ENCODE measurements around the gene PRKX.
"Not testable (repeated sequence)": the region's sequence is repeated elsewhere in the genome, so short reads cannot be mapped to it uniquely, and the experiment has no call there.

PRKX gene

GRCh38 chrX:3627594-3627993 lies 85.9 kb downstream of the PRKX start:
- no peak for FAIRE-seq
- TF ChIP-seq TAF1 (IDR thresholded peaks at IDR 0.05; ENCODE audit: borderline replicate concordance, low read depth, low read length) (no peak), POLR2A (IDR thresholded peaks at IDR 0.05; ENCODE audit: low read depth, low read length) (no peak), POLR2AphosphoS5 (IDR thresholded peaks at IDR 0.05; ENCODE audit: low read depth, low read length) (no peak)
- DNase-seq (ENCODE audit: insufficient read length) = no peak

GRCh38 chrX:3621414-3621813 lies 92.0 kb downstream of the PRKX start:
- FAIRE-seq (no peak), DNase-seq (ENCODE audit: insufficient read length) (no peak)
- TF ChIP-seq TAF1 (IDR thresholded peaks at IDR 0.05; ENCODE audit: borderline replicate concordance, low read depth, low read length) (no peak), POLR2A (IDR thresholded peaks at IDR 0.05; ENCODE audit: low read depth, low read length) (no peak), POLR2AphosphoS5 (IDR thresholded peaks at IDR 0.05; ENCODE audit: low read depth, low read length) (no peak)

- FAIRE-seq = peak; percentile 42
Measured at GRCh38 chrX:3611744-3612143, 101.7 kb downstream of the PRKX start.

GRCh38 chrX:3609810-3610209 lies 103.6 kb downstream of the PRKX start:
- DNase-seq (ENCODE audit: insufficient read length) (no peak), FAIRE-seq (no peak)
- no peak for TF ChIP-seq POLR2AphosphoS5 (IDR thresholded peaks at IDR 0.05; ENCODE audit: low read depth, low read length)
- no peak for TF ChIP-seq TAF1 (IDR thresholded peaks at IDR 0.05; ENCODE audit: borderline replicate concordance, low read depth, low read length)
- no peak for TF ChIP-seq POLR2A (IDR thresholded peaks at IDR 0.05; ENCODE audit: low read depth, low read length)

More at GRCh38 chrX:3611744-3612143, 101.7 kb downstream of the PRKX start:
- not testable (repeated sequence) for DNase-seq (ENCODE audit: insufficient read length)

GRCh38 chrX:3603026-3603661 lies 110.3 kb downstream of the PRKX start:
- no peak for DNase-seq (ENCODE audit: insufficient read length)
- FAIRE-seq = no peak
- TF ChIP-seq POLR2A (IDR thresholded peaks at IDR 0.05; ENCODE audit: low read depth, low read length) (no peak), POLR2AphosphoS5 (IDR thresholded peaks at IDR 0.05; ENCODE audit: low read depth, low read length) (no peak), TAF1 (IDR thresholded peaks at IDR 0.05; ENCODE audit: borderline replicate concordance, low read depth, low read length) (no peak)

GRCh38 chrX:3599802-3600430 lies 113.5 kb downstream of the PRKX start:
- FAIRE-seq (no peak), DNase-seq (ENCODE audit: insufficient read length) (no peak)
- TF ChIP-seq TAF1 (IDR thresholded peaks at IDR 0.05; ENCODE audit: borderline replicate concordance, low read depth, low read length) (no peak), POLR2A (IDR thresholded peaks at IDR 0.05; ENCODE audit: low read depth, low read length) (no peak), POLR2AphosphoS5 (IDR thresholded peaks at IDR 0.05; ENCODE audit: low read depth, low read length) (no peak)

GRCh38 chrX:3598709-3599108 lies 114.7 kb downstream of the PRKX start:
- TF ChIP-seq POLR2AphosphoS5 (IDR thresholded peaks at IDR 0.05; ENCODE audit: low read depth, low read length) = no peak
- no peak for TF ChIP-seq POLR2A (IDR thresholded peaks at IDR 0.05; ENCODE audit: low read depth, low read length)
- TF ChIP-seq TAF1 (IDR thresholded peaks at IDR 0.05; ENCODE audit: borderline replicate concordance, low read depth, low read length) = no peak
- DNase-seq (ENCODE audit: insufficient read length) (no peak), FAIRE-seq (no peak)

- FAIRE-seq = no peak
- no peak for DNase-seq (ENCODE audit: insufficient read length)
- no peak for TF ChIP-seq POLR2AphosphoS5 (IDR thresholded peaks at IDR 0.05; ENCODE audit: low read depth, low read length)
- no peak for TF ChIP-seq TAF1 (IDR thresholded peaks at IDR 0.05; ENCODE audit: borderline replicate concordance, low read depth, low read length)
- no peak for TF ChIP-seq POLR2A (IDR thresholded peaks at IDR 0.05; ENCODE audit: low read depth, low read length)
Measured at GRCh38 chrX:3598046-3598605, 115.3 kb downstream of the PRKX start.

- no peak for DNase-seq (ENCODE audit: insufficient read length)
- no peak for FAIRE-seq
- no peak for TF ChIP-seq POLR2AphosphoS5 (IDR thresholded peaks at IDR 0.05; ENCODE audit: low read depth, low read length)
- no peak for TF ChIP-seq TAF1 (IDR thresholded peaks at IDR 0.05; ENCODE audit: borderline replicate concordance, low read depth, low read length)
- TF ChIP-seq POLR2A (IDR thresholded peaks at IDR 0.05; ENCODE audit: low read depth, low read length) = no peak
Measured at GRCh38 chrX:3592184-3592583, 121.3 kb downstream of the PRKX start.

- FAIRE-seq (no peak), DNase-seq (ENCODE audit: insufficient read length) (no peak)
- no peak for TF ChIP-seq TAF1 (IDR thresholded peaks at IDR 0.05; ENCODE audit: borderline replicate concordance, low read depth, low read length)
- no peak for TF ChIP-seq POLR2A (IDR thresholded peaks at IDR 0.05; ENCODE audit: low read depth, low read length)
Measured at GRCh38 chrX:3589474-3589873, 124.0 kb downstream of the PRKX start.

GRCh38 chrX:3585719-3586118 lies 127.7 kb downstream of the PRKX start:
- FAIRE-seq (no peak), DNase-seq (ENCODE audit: insufficient read length) (no peak)
- no peak for TF ChIP-seq TAF1 (IDR thresholded peaks at IDR 0.05; ENCODE audit: borderline replicate concordance, low read depth, low read length)
- no peak for TF ChIP-seq POLR2AphosphoS5 (IDR thresholded peaks at IDR 0.05; ENCODE audit: low read depth, low read length)
- no peak for TF ChIP-seq POLR2A (IDR thresholded peaks at IDR 0.05; ENCODE audit: low read depth, low read length)

GRCh38 chrX:3584415-3584996 lies 128.9 kb downstream of the PRKX start:
- TF ChIP-seq POLR2A (IDR thresholded peaks at IDR 0.05; ENCODE audit: low read depth, low read length) = no peak
- no peak for TF ChIP-seq TAF1 (IDR thresholded peaks at IDR 0.05; ENCODE audit: borderline replicate concordance, low read depth, low read length)
- TF ChIP-seq POLR2AphosphoS5 (IDR thresholded peaks at IDR 0.05; ENCODE audit: low read depth, low read length) = no peak
- FAIRE-seq = no peak
- no peak for DNase-seq (ENCODE audit: insufficient read length)

All from GM12892 (cell line).